H9 (cell line): Measurements from ENCODE around the gene B4GAT1. TPM values are rescaled to one million over a fixed set of nuclear protein-coding genes. Genes with fewer than 3 reads are reported as not detected.

Experiments used
- DNase-seq: peaks from one replicate; pipeline ENCODE4 v3.0.0-alpha.2; 2017
- H2AFZ ChIP-seq: one replicate; pipeline ENCODE4 v1.6.1; 2013; ENCODE audit warnings: mild to moderate bottlenecking, low read length, control low read depth, moderate library complexity
- H2AK5ac ChIP-seq: 2 replicates; pipeline ENCODE4 v1.6.1; 2013; ENCODE audit warnings: low read length, control low read depth, mixed read lengths; ENCODE audit not compliant: insufficient read length
- H2BK120ac ChIP-seq: one replicate; pipeline ENCODE4 v1.6.1; 2013; ENCODE audit warnings: low read depth, mild to moderate bottlenecking, low read length, control low read depth, inconsistent platforms; ENCODE audit not compliant: poor library complexity, severe bottlenecking
- H2BK12ac ChIP-seq: 2 replicates; pipeline ENCODE4 v1.6.1; 2013; ENCODE audit warnings: low read length, control low read depth, mixed read lengths, low read depth; ENCODE audit not compliant: insufficient read length
- H2BK15ac ChIP-seq: 2 replicates; pipeline ENCODE4 v1.6.1; 2013; ENCODE audit warnings: low read depth, low read length, control low read depth
- H2BK20ac ChIP-seq: one replicate; pipeline ENCODE4 v1.6.1; 2013; ENCODE audit warnings: low read depth, mild to moderate bottlenecking, low read length, control low read depth, inconsistent platforms; ENCODE audit not compliant: poor library complexity, severe bottlenecking
- H2BK5ac ChIP-seq: 2 replicates; pipeline ENCODE4 v1.6.1; 2013; ENCODE audit warnings: low read length, control low read depth, mixed read lengths; ENCODE audit not compliant: insufficient read length
- H3K14ac ChIP-seq: 2 replicates; pipeline ENCODE4 v1.6.1; 2013; ENCODE audit warnings: low read length, control low read depth; ENCODE audit not compliant: insufficient read depth
- H3K18ac ChIP-seq: 2 replicates; pipeline ENCODE4 v1.6.1; 2013; ENCODE audit warnings: low read depth, mild to moderate bottlenecking, mixed read lengths, low read length, control low read depth; ENCODE audit not compliant: insufficient read length
- H3K23ac ChIP-seq: 2 replicates; pipeline ENCODE4 v1.6.1; 2013; ENCODE audit warnings: low read length, control low read depth, mixed read lengths, low read depth; ENCODE audit not compliant: insufficient read length
- H3K23me2 ChIP-seq: 2 replicates; pipeline ENCODE4 v1.6.1; 2013; ENCODE audit warnings: low read depth, mild to moderate bottlenecking, mixed read lengths, low read length, control low read depth; ENCODE audit not compliant: insufficient read length, poor library complexity, severe bottlenecking
- H3K27ac ChIP-seq: 2 replicates; pipeline ENCODE4 v1.5.1; 2013; ENCODE audit warnings: low read length, control low read depth, mixed read lengths, low read depth; ENCODE audit not compliant: insufficient read length
- H3K27me3 ChIP-seq: 2 replicates; pipeline ENCODE4 v1.6.1; 2013; ENCODE audit warnings: low read length, control low read depth, inconsistent platforms; ENCODE audit not compliant: insufficient read depth
- H3K4ac ChIP-seq: 2 replicates; pipeline ENCODE4 v1.6.1; 2013; ENCODE audit warnings: low read depth, mild to moderate bottlenecking, control low read depth, inconsistent platforms, low read length, moderate library complexity
- H3K4me1 ChIP-seq: 2 replicates; pipeline ENCODE4 v1.6.1; 2013; ENCODE audit warnings: low read length, control low read depth, inconsistent platforms; ENCODE audit not compliant: insufficient read depth
- H3K4me2 ChIP-seq: 2 replicates; pipeline ENCODE4 v1.6.1; 2013; ENCODE audit warnings: low read length, control low read depth, mixed read lengths; ENCODE audit not compliant: insufficient read length, insufficient read depth
- H3K56ac ChIP-seq: 2 replicates; pipeline ENCODE4 v1.6.1; 2013; ENCODE audit warnings: low read depth, mild to moderate bottlenecking, mixed read lengths, low read length, control low read depth; ENCODE audit not compliant: insufficient read length
- H3K79me1 ChIP-seq: 2 replicates; pipeline ENCODE4 v1.6.1; 2013; ENCODE audit warnings: low read depth, mild to moderate bottlenecking, moderate library complexity, low read length, control low read depth, inconsistent platforms; ENCODE audit not compliant: insufficient read depth, poor library complexity, severe bottlenecking
- H3K79me2 ChIP-seq: 2 replicates; pipeline ENCODE4 v1.6.1; 2013; ENCODE audit warnings: low read length, control low read depth, inconsistent platforms; ENCODE audit not compliant: insufficient read depth
- H3K9ac ChIP-seq: 2 replicates; pipeline ENCODE4 v1.6.1; 2013; ENCODE audit warnings: low read length, control low read depth, mixed read lengths; ENCODE audit not compliant: insufficient read length; ENCODE audit errors: extremely low read depth
- H3K9me3 ChIP-seq: one replicate; pipeline ENCODE4 v1.6.1; 2013; ENCODE audit warnings: low read depth, low read length, inconsistent platforms; ENCODE audit not compliant: control insufficient read depth
- H3T11ph ChIP-seq: one replicate; pipeline ENCODE4 v1.6.1; 2013; ENCODE audit warnings: mild to moderate bottlenecking, low read length, control low read depth, inconsistent platforms
- H4K20me1 ChIP-seq: one replicate; pipeline ENCODE4 v1.6.1; 2013; ENCODE audit not compliant: control insufficient read depth, insufficient read length, insufficient read depth
- H4K5ac ChIP-seq: 2 replicates; pipeline ENCODE4 v1.6.1; 2013; ENCODE audit warnings: low read depth, mild to moderate bottlenecking, mixed read lengths, low read length, control low read depth; ENCODE audit not compliant: insufficient read length
- H4K8ac ChIP-seq: replicated peaks from 2 replicates; pipeline ENCODE4 v1.6.1; 2013; ENCODE audit warnings: low read length, control low read depth, mixed read lengths, low read depth; ENCODE audit not compliant: insufficient read length
- H4K91ac ChIP-seq: 2 replicates; pipeline ENCODE4 v1.6.1; 2013; ENCODE audit warnings: low read depth, mild to moderate bottlenecking, moderate library complexity, mixed read lengths, low read length, control low read depth; ENCODE audit not compliant: insufficient read length
- H3K27ac Mint-ChIP-seq, 3 experiments: 2 replicates in 2 of 3; 3 replicates in 1 of 3; pipeline ENCODE4 v1.8.0; 2020 to 2021; ENCODE audit warnings: mixed read lengths in 3 of 3, mild to moderate bottlenecking in 1 of 3, moderate library complexity in 1 of 3
- H3K27me3 Mint-ChIP-seq: 2 replicates; pipeline ENCODE4 v1.8.0; 2021; ENCODE audit warnings: low read depth, mild to moderate bottlenecking, moderate library complexity, mixed read lengths
- H3K36me3 Mint-ChIP-seq, 3 experiments: 2 replicates in 2 of 3; 3 replicates in 1 of 3; pipeline ENCODE4 v1.8.0; 2020 to 2021; ENCODE audit warnings: low read depth in 3 of 3, mixed read lengths in 3 of 3; ENCODE audit not compliant: insufficient read depth in 1 of 3
- H3K4me1 Mint-ChIP-seq, 2 experiments: 2 replicates each; pipeline ENCODE4 v1.8.0; 2020; ENCODE audit warnings: mixed read lengths in 2 of 2
- H3K4me3 Mint-ChIP-seq, 2 experiments: 2 replicates in 1 of 2; 3 replicates in 1 of 2; pipeline ENCODE4 v1.8.0; 2020 to 2021; ENCODE audit warnings: mild to moderate bottlenecking in 2 of 2, mixed read lengths in 2 of 2, moderate library complexity in 1 of 2
- H3K9me3 Mint-ChIP-seq, 2 experiments: 2 replicates in 1 of 2; 3 replicates in 1 of 2; pipeline ENCODE4 v1.8.0; 2020; ENCODE audit warnings: mild to moderate bottlenecking in 2 of 2, mixed read lengths in 2 of 2, moderate library complexity in 1 of 2
- WGBS: extraction: QIAGEN DNeasy Blood & Tissue Kit; methylation state at CpG from one replicate; pipeline ENCODE4 v1.1.7; 2013; ENCODE audit warnings: missing lambda C conversion rate, low lambda C conversion rate, mixed read lengths; ENCODE audit not compliant: insufficient read length; ENCODE audit errors: extremely low coverage; 5-methylcytosine and 5-hydroxymethylcytosine counted together
- total RNA-seq: library from RNA; stranded (reverse); gene quantifications from 2 replicates; pipeline ENCODE4 v1.2.1, GENCODE V29; 2021
- TF ChIP-seq, protein P1 (sequence below): fragments of 200-600 bp; sonication (generic); conservative IDR thresholded peaks from 3 replicates; pipeline ENCODE4 v1.8.0; 2021; ENCODE audit warnings: antibody characterized with exemption, mild to moderate bottlenecking

The B4GAT1 gene
- total RNA-seq, 1 experiment from 2014 or later: 24.3 TPM

- no peak overlapping the region for H3K4me2 ChIP-seq
- H3K79me1 ChIP-seq: no peaks in the 10 kb centered on the region
- no peak for DNase-seq
Observed at GRCh38 chr11:66333220-66333877, 14.1 kb downstream of the B4GAT1 start.

More at GRCh38 chr11:66333220-66333877, 14.1 kb downstream of the B4GAT1 start:
- no peak overlapping the region for H4K5ac ChIP-seq
- no peak overlapping the region for H2AFZ ChIP-seq
- H2BK5ac ChIP-seq: no peak overlapping the region
- no peaks in the 10 kb centered on the region; the same call in 1 of the 2 replicates for H3K27me3 ChIP-seq
- no peak overlapping the region for H3K9ac ChIP-seq
- no peak overlapping the region for H2BK15ac ChIP-seq
- H3K79me2 ChIP-seq: no peaks in the 10 kb centered on the region
- H3K23me2 ChIP-seq: no peaks in the 10 kb centered on the region
- H2AK5ac ChIP-seq: no peak overlapping the region
- no peaks in the 10 kb centered on the region for H3K9me3 Mint-ChIP-seq
- H2BK20ac ChIP-seq: no peak overlapping the region
- 0 out of 2 replicates have a peak, but pooled peaks cover 3% of the 10 kb centered on the region for H3K4me1 ChIP-seq
- H4K8ac ChIP-seq: no peak overlapping the region
- H3K4ac ChIP-seq: no peak overlapping the region
- no peak overlapping the region for H3K27ac Mint-ChIP-seq
- no peaks in the 10 kb centered on the region for H3K9me3 ChIP-seq
- no peak overlapping the region for H3K4me3 Mint-ChIP-seq
- no peak overlapping the region for H3K14ac ChIP-seq
- H3T11ph ChIP-seq: no peak overlapping the region
- no peak overlapping the region for H2BK120ac ChIP-seq
- H3K18ac ChIP-seq: no peak overlapping the region
- no peak overlapping the region for H3K23ac ChIP-seq
- no peaks in the 10 kb centered on the region for H4K20me1 ChIP-seq
- H3K56ac ChIP-seq: no peak overlapping the region
- TF ChIP-seq, protein P1, sequence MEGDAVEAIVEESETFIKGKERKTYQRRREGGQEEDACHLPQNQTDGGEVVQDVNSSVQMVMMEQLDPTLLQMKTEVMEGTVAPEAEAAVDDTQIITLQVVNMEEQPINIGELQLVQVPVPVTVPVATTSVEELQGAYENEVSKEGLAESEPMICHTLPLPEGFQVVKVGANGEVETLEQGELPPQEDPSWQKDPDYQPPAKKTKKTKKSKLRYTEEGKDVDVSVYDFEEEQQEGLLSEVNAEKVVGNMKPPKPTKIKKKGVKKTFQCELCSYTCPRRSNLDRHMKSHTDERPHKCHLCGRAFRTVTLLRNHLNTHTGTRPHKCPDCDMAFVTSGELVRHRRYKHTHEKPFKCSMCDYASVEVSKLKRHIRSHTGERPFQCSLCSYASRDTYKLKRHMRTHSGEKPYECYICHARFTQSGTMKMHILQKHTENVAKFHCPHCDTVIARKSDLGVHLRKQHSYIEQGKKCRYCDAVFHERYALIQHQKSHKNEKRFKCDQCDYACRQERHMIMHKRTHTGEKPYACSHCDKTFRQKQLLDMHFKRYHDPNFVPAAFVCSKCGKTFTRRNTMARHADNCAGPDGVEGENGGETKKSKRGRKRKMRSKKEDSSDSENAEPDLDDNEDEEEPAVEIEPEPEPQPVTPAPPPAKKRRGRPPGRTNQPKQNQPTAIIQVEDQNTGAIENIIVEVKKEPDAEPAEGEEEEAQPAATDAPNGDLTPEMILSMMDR: no peak
- peaks cover 2 to 11% (median 4%) of the 10 kb centered on the region in 3 experiments; a peak in 5 of 7 replicates for H3K36me3 Mint-ChIP-seq
- no CpG with 5 or more reads among the region's 19 CpGs for WGBS
- H3K27ac ChIP-seq: no peak overlapping the region
- peaks cover 24 to 25% of the 10 kb centered on the region in 2 experiments for H3K4me1 Mint-ChIP-seq
- H4K91ac ChIP-seq: no peak overlapping the region
- peaks cover 4% of the 10 kb centered on the region for H3K27me3 Mint-ChIP-seq
- H2BK12ac ChIP-seq: no peak overlapping the region
